Measurements from ENCODE around the gene XRN2.

The XRN2 gene

DNA sequence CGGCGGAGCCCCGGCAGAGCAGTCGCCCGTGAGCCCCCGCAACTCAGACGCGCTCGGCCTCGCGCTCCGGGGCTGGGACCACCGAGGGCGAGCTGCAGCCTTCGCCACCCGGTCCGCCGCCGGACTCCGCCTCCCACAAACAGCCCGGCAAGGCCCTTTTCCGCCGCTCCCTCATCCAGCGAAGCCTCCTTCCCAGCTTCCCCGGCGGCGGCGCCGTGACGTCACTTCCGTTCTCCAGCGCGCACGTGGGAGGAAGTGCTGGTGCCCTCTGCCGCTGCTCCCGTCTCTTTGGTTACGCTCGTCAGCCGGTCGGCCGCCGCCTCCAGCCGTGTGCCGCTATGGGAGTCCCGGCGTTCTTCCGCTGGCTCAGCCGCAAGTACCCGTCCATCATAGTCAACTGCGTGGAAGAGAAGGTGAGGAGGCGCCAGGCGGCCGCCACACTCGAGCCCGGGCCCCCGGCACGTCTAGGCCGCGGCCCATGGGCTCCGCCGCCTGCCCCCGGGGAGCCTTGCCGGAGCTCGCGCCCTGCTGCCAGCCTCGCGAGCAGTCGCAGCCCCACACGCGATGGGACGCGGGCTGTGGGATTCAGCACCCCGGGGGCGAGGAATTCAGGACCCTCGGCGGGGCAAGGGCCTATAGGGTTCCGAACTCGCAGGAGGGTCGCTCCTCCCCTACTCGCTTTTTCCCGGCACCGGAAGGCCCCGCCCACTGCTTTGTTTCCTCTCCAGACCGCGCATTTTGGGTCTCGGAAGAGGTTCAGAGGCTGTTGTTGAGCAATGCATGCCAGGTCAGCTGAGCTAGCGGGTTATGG, at the start of gene XRN2:
XRN2 (plus strand) TSS at position 271 of the 811 bp plus-strand sequence; CDS start at position 339, 68 bp downstream.
- peak; percentile 80 for FAIRE-seq

DNA sequence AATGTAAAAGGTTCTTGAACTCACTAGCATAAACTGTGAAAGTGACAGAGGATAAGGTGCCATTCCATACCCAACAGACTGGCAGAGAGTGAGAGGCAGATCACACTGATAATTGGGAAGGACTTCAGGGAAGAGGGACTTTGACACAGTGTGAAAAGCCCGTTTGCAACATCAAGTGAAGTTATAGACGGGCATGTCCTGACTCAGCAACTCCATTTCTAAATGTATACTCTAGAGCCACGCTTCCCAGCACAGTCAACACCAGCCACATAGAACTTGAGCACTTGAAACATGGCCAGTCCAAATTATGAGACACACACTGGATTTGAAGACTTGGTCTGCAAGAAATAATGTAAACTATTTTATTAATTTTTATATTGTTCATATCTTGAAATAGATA, 45.9 kb upstream of the XRN2 start:
- FAIRE-seq (no peak), DNase-seq (ENCODE audit: low spot score) (no peak)

More for the DNA sequence above, at the start of gene XRN2:
- DNase-seq (ENCODE audit: low spot score) = peak; percentile 93

GRCh38 chr20:21258411-21258810, 44.7 kb upstream of the XRN2 start:
- FAIRE-seq (no peak), DNase-seq (ENCODE audit: low spot score) (no peak)

GRCh38 chr20:21259346-21259745, 43.8 kb upstream of the XRN2 start:
- FAIRE-seq (no peak), DNase-seq (ENCODE audit: low spot score) (no peak)

GRCh38 chr20:21262812-21263211, 40.3 kb upstream of the XRN2 start:
- no peak for FAIRE-seq
- DNase-seq (ENCODE audit: low spot score) = no peak

- FAIRE-seq (no peak), DNase-seq (ENCODE audit: low spot score) (no peak)
Measured at GRCh38 chr20:21265261-21266190, 37.6 kb upstream of the XRN2 start.

- DNase-seq (ENCODE audit: low spot score) (no peak), FAIRE-seq (no peak)
Measured at GRCh38 chr20:21266191-21266536, 37.0 kb upstream of the XRN2 start.

DNA sequence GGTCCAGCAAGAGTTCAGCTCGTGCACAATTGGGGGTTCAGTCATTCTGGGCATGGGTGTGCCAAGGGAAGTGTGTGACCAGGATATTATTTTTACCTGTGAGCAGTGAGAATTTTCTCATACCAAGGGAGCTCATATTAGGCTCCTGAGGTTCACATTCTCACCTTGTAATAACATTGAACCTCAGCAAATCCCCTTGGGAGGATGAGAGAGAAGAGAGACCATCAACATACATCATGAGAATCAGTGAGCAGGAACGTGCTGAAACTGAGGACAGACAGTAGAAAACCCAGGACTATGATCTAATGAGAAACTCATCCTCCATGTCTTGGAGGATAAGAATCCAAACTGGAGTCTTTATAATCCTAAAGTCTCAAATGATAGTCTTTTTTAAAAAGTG, 33.4 kb upstream of the XRN2 start:
- FAIRE-seq (no peak), DNase-seq (ENCODE audit: low spot score) (no peak)

DNA sequence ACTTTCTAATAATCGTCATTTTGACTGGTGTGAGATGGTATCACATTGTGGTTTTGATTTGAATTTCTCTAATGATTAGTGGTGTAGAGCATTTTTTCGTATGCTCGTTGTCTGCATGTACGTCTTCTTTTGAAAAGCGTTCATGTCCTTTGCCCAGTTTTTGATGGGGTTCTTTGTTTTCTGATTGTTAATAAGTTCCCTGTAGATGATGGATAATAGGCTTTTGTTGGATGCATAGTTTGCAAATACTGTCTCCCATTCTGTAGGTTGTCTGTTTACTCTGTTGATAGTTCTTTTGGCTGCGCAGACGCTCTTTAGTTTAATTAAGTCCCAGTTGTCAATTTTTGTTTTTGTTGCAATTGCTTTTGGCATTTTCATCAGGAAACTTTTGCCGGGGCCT, 32.3 kb upstream of the XRN2 start:
- no peak for DNase-seq (ENCODE audit: low spot score)
- FAIRE-seq = no peak

DNA sequence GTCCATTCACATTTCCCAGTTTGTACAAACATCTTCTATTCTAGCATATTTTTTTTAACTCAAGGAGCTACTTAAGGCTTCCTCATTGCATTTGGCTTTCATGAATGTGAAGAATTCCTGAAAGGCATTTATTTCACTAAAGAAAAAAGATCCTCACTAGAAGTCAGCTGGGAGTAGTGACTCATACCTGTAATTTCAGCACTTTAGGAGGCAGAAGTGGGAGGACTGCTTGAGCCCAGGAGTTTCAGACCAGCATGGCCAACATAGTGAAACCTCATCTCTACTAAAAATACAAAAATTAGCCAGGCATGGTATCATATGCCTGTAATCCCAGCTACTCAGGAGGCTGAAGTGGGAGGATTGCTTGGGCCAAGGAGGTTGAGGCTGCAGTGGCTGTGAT, 30.9 kb upstream of the XRN2 start:
- FAIRE-seq (no peak), DNase-seq (ENCODE audit: low spot score) (no peak)

DNA sequence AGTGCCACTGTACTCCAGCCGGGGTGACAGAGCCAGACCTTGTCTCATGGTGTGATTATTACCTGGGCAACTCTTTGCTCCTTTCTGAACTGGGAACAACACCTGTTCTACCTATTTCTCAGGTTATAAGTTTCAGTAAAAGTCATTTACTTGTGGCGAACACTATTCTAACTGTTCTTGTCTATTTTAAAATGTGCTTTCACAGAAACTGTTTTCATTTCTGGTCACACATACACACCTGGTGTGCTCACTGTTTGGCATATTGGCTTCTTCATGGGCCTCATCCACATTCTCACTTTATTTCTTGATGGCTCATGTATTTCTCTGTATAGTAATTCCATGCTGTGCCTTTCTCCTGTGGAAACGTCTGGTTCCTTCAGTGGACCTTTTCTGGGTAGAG, 30.5 kb upstream of the XRN2 start:
- FAIRE-seq = no peak
- DNase-seq (ENCODE audit: low spot score) = no peak

DNA sequence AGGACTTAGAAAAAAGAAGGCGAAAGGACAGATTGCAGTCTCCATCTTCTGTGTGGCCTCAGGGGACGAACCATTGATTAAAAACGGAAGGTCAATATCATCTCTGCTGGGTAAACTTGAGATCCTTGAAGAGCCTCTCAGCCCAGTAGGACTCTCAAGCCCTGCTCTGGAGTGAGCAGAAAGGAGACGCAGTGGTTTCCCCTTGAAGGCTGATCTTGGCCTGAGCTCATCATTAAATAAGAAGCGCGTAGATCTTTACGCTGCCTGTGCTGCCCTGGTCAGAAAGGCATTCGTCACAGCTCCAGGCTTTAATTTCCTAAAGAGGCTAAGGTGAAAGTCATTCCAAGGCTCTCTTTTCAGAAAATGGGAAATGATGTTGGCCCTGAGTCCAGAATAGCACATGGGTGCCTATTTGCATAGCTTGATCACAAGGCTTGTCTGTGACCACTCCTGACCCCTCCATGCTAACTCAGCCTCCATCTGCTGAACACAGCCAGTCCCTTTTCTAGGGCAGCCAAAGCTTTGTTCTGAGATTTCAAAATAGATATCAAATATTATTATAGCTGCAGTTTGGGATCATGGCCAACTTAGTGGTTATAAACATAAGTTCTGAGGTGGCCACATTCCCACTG, 29.3 kb upstream of the XRN2 start:
- FAIRE-seq (no peak), DNase-seq (ENCODE audit: low spot score) (no peak)

- FAIRE-seq (no peak), DNase-seq (ENCODE audit: low spot score) (no peak)
Measured at GRCh38 chr20:21278829-21279228, 24.3 kb upstream of the XRN2 start.

DNA sequence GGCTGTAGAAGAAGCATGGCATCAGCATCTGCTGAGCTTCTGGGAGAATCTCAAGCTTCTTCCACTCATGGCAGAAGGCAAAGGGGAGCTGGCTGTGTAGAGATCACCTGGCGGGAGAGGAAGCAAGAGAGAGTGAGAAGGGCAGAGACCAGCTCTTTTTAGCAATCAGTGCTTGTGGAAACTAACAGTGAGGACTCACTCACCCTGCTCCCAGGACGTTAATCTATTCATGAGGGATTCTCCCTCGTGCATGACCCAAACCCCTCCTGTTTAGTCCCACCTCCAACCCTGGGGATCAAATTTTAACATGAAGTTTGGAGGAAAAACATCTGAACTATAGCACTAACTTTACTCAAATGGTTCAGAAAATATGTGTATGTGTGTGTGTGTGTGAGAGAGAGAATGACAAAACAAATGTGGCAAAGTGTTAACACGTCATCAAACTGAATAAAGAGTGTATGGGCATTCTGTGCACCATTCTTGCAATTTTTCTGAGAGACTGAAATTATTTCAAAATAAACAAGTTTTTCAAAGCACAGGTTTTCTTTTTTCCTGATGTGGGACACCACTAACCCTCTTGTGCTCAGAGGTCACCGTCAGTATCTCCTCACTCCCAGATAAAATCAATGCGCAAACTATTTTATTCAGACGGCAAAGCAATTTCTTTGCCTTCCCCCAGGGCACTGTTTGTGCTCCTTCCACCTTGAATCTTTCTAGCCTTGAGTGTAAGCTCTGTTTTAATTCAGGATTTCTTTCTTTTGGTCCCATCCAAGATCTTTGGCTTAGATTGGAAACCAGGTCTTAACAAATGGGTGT, 23.2 kb upstream of the XRN2 start:
- no peak for FAIRE-seq
- no peak for DNase-seq (ENCODE audit: low spot score)

DNA sequence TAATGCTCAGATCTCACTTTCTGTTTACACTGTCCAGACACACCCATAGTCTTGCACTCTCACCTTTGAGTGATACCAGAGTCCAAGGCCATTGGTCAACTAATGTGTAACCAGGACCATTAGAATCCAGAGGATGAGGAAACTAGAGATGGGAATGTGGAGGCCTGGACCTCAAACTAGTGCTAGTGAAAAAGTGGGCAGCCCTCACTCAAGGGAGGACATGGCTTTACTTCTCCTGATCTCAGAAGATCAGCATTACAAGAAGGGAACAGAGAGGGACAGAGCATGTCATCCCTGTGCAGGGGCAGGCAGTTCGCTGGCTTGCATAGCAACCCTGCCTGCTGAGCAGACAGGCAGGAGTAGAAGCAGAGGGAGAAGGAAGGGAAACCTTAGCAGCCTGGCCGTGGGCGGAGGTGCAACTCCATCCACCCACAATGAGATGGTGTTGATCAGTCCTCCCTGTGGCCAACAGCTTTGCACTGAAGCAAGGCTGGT, 22.6 kb upstream of the XRN2 start:
- DNase-seq (ENCODE audit: low spot score) = no peak
- FAIRE-seq = no peak

DNA sequence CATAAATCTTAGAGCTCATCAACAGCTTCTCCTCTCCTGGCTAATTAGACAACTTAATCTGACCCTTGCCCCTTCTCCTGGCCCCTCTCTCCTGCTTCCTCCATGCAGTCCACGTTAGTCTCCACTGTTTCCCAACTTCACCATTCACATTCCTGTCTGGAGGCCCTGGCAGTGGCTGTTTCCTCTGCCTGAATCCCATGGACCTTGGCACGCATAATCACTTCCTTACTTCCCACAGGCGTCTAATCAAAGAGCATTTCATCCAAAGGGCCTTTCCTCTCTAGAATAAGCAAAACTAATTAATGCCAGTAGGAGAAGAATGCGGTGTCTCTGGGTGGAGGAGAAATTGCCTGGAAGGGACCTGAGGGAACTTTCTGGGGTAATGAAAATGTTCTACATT, 16.4 kb upstream of the XRN2 start:
- FAIRE-seq (no peak), DNase-seq (ENCODE audit: low spot score) (no peak)

DNA sequence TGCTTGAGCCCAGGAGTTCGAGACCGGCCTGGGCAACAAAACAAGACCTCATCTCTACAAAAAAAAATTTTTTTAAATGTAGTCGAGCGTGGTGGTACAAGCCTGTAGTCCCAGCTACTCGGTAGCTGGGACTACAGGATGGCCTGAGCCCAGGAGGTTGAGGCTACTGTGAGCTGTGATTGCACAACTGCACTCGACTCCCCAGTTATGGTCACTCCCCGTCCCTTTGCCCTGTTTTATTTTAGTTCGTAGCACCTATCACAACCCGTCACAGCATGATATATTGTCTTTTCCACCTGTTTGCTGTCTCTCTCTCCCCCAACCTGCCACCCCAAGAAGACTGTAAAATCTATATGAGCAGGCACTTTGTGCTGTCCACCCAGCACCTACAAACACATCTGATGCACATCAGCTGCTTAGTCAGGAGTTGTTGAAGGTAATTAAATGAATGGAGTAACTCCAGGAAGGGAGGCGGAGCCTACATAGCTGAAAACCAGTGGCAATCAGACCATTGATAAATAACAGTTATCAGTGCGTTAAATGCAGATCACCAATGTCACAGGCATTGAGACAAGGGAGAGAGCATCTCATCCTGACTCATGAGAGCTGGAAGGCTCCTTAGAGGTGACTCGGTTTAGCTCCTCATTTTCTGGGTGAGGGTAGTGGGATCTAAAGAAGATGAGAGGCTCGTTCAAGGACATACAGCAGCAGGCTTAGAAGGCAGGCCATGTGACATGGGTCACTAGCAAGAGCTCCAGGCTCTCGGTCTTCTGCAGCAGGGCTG, 14.4 kb upstream of the XRN2 start:
- DNase-seq (ENCODE audit: low spot score) (no peak), FAIRE-seq (no peak)

GRCh38 chr20:21289651-21290050, 13.5 kb upstream of the XRN2 start:
- DNase-seq (ENCODE audit: low spot score) = no peak
- FAIRE-seq = no peak

GRCh38 chr20:21291026-21291425, 12.1 kb upstream of the XRN2 start:
- DNase-seq (ENCODE audit: low spot score) (no peak), FAIRE-seq (no peak)

DNA sequence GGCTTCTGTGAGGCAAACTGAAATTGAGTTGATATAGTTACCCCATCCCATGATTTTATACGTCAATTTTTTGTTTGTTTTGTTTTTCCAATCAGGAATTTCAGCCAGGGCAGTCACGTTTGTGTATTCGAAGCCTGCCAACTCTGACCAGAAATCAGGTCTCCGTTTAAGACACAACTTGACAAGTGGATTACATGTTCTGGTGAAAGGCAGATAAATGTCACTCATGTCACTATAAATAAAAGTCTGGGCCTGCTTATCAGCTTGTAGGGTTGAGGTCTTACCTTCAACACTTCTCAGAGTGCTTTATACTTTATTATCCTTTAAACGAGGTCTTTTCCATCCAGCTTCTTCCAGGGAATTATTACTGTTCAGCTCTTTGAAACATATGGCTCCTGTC, 8.4 kb upstream of the XRN2 start:
- FAIRE-seq = no peak
- DNase-seq (ENCODE audit: low spot score) = no peak

Measured in urothelium cell line (cell line).